ENCODE data around the gene POU2AF1.

GRCh38 chr11:111403051-111403726 is 24.1 kb upstream of the POU2AF1 start:
- no peak for TF ChIP-seq CTCF (IDR thresholded peaks at IDR 0.05)
- no peak for TF ChIP-seq POLR2A (IDR thresholded peaks at IDR 0.05)

Data from esophagus squamous epithelium (tissue), 4 donors.